Hematopoietic multipotent progenitor cell (in vitro differentiated cells): ENCODE data around the gene PSMB2. TPM values are rescaled to one million over a fixed set of nuclear protein-coding genes. Genes with fewer than 3 reads are reported as not detected.

ENCODE experiments used
- DNase-seq, 3 donors: peaks; one replicate each; pipeline ENCODE4 v3.0.0-alpha.2; 2011 to 2015; ENCODE audit warnings: low read depth in 2 of 3, low spot score in 2 of 3
- total RNA-seq: library from RNA; depleted of rRNA; stranded (reverse); fragments of >200 nt; gene quantifications from one replicate; pipeline ENCODE4 v1.2.3, GENCODE V29; 2012

The PSMB2 gene
- total RNA-seq, 1 donor, result 14.3 TPM

DNA sequence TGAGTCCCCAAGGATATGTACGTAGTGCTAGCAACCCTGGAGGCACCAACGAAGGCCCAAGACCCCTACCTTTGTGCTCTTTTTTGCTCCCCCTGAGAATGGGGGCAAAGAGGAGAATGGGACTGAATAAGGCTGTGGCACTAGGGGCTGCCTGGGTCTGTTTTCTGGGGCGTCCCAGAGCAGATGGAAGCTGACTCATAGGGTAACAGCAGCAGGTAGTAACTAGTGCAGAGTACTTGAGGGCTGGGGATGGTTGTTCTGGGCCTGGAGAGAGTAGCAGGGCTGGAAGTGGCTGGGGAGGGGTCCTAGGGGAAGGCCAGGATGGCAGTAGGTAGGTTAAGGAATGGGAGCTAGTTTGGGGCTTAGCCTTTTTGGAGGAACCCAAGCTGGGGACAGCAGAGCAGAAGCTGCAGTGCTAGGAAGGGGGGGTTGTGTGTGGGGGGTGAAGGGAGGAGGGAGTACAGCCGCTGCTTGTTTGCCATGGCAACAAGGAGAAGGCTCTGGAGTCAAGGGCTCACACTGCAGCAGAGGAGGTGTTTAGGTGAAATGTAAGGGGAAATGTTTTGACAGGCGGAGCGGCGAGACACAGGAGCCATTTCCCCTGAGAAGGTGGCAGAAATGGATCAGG, 81.9 kb downstream of the PSMB2 start:
- peak in 1 of 3 donors; percentile 35 for DNase-seq

DNA sequence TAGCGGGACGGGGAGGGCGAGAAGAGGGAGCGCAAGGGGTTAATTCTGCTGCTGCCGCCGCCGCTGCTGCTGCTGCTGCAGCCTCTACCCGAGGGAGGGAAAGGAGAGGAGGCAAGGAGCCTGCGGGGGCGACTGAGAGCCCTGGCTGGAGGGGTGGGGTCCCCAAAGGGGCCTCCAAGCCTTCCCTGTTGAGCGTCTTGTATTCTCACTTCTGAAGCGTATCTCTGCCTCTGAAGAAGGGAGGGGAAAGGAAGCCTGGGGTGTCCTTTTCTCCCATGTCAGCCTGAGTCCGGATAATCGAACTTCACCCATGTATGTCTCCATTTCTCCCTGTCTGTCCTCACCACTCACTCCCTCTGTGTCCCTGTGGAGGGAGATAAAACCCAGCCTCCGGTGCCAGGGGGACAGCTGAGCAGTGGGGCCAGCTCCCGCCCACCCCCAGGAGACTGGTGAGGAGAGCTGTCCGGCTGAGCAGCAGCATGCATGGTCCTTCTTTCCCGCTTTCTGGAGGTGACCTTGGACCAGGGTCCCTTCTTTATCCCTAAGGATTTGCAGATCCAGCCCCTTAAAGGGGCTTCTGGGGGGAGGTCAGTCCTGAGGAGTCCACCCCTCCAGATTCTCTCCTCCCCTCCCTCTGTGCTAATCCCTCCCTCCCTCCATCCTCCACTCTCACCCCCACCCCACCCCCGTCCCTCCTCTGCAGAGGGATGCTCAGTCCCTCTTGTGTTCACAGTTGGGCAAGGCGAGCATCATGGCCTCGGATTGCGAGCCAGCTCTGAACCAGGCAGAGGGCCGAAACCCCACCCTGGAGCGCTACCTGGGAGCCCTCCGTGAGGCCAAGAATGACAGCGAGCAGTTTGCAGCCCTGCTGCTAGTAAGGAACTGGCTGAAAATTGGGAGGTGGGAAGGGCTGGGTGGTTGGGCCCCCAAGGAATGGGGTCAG, 82.7 kb downstream of the PSMB2 start:
- peak in 1 of 3 donors; percentile 36 for DNase-seq

DNA sequence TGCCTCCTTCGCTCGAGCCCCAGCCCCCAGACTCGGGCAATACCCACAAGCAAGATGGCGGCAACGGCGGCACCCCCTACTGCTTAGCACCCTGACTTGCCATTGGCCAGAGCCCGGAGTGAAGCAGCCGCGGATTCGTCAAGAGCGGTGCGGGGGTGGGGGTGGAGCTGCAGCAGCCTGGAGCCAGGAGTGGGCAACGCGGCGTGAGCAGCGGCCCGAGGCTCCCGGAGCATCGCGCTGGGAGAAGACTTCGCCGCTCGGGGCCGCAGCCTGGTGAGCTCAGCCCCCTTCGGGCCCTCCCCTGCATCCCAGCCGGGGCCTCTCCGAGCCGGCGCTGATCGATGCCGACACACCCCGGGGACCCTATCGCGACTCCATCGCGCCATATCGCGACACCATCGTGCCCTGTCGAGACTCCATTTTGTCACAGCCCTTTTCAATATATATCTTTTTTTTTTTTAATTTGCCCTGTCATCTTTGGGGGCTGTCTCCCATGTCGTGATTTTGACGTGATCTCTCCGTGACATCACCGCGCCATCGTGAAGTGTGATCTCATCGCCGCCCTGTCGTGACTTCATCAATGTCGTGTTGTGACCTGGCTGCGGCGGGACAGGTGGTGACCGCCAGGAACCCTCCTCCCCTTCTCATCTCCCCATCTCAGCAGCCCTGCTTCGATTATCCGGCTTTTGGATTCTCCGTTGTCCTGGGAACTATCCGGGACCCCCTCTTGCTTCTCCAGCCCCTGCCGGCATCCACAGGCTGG, 83.5 kb downstream of the PSMB2 start, which contains the start of gene NCDN:
NCDN (plus strand) TSS at position 189 of the 763 bp plus-strand sequence; CDS start at position 581, 392 bp downstream.
- peak; percentile 91 to 98 (median 97) for DNase-seq

DNA sequence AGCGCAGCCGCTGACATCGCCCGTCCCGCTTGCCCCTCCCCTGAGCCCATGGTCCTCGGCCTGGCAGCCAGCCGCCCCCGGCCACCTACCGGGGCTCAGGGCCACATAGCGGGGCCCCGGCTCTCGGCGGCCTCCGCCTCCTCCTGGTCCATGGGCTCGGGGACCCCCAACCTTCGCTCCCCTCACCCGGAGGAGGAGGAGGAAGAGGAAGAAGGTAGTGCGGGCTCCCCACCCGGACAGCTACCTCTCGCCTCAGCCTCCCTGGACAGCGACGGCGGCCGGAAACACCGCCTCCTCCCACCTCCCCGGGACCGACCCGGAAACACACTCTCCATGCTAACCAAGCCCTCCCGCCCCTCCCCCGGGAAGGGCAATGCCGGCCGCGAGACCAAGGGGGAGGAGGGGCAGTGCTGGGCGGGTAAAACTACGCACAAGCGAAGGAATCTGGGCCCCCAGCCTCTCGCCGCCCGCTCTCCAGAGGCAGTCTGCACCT, 84.2 kb downstream of the PSMB2 start, which contains the start of gene KIAA0319L:
KIAA0319L (minus strand) TSS at position 286 of the 493 bp plus-strand sequence. CDS start 2,912 bp downstream, outside the sequence.
- no peak for DNase-seq

DNA sequence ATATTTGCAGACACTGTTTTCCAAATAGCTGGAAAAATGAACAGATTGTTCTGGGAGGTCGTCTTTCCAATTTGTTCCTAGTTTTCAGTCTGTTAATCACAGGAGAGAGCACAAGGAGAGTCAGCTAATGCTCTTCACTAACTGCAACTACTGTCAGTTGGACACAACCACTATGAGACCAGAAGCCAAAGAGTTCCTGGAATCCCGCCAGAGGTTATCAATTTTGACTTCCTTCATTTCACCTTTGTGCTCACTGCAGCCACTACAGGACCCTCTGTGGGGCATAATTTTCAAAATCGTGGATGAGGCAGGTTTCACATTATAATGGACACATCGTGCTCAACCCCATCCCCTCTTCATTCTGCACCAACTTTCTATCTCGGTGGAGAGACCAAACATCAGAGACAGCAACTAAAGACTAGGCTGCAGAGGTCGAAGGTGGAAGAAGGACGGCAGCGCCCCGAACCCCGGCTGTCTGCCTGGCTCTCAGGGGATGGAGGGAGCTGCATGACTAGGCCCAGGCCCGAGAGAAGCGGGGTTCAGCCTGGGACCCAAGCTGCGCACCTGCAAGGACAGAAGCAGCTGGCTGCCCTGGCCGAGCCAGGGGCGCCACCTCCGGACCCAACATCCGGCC, 84.7 kb downstream of the PSMB2 start:
- no peak for DNase-seq

DNA sequence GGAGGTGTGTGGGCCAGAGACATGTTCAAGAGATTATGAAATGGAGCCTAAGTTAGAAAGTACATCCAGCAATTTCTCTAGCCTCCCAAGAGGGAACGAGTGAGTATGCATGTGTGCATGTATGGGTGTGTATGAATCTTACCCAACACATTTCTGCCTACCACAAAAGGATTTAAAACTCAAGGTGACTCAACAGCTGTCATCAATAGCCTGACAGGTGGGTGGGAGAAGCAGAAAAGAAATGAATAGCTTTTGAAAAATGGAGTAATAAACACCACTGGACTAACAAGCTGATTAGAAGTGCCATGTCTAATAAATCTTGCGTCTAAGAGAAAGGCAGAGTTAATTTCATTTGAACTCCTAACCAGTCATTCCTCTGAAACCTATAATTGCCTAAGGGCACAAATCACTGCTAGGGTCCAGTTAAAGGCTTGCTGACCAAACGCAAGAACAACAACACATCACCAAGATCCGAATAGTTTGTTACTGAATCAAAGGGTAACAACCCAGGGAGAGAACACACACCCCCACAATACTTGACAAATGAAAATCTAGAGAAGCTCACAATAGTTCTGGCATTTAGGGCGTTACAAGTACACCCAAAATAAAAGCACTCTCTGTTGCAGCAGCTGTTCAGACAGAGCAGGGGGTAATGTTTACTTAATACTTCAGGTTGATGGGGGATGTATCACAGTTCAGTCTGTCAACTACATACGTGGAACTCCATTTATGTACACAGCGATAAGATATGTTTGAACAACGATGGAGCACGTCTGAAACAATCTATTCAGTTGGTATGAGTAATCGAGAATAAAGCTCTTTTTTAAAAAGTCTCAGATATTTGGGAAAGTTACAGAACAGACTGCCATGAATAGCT, 85.5 kb downstream of the PSMB2 start:
- DNase-seq, result no peak

DNA sequence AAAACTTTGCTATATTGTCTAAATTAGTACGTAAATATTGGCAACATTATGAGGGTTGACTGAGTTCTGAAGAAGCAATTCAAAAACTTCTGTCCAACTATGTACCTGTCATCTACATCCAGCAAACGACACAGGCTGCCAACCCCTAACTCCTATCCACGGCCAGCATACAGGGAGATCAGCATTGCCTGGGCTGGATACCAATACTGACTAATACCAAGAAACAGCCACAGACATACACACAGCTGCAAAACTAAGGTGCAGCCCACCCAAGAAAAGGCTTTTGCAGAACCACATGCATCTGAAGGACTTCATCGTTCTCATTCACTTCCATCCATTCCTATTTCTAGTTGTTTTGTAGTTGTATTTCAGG, 86.1 kb downstream of the PSMB2 start:
- DNase-seq, result no peak

DNA sequence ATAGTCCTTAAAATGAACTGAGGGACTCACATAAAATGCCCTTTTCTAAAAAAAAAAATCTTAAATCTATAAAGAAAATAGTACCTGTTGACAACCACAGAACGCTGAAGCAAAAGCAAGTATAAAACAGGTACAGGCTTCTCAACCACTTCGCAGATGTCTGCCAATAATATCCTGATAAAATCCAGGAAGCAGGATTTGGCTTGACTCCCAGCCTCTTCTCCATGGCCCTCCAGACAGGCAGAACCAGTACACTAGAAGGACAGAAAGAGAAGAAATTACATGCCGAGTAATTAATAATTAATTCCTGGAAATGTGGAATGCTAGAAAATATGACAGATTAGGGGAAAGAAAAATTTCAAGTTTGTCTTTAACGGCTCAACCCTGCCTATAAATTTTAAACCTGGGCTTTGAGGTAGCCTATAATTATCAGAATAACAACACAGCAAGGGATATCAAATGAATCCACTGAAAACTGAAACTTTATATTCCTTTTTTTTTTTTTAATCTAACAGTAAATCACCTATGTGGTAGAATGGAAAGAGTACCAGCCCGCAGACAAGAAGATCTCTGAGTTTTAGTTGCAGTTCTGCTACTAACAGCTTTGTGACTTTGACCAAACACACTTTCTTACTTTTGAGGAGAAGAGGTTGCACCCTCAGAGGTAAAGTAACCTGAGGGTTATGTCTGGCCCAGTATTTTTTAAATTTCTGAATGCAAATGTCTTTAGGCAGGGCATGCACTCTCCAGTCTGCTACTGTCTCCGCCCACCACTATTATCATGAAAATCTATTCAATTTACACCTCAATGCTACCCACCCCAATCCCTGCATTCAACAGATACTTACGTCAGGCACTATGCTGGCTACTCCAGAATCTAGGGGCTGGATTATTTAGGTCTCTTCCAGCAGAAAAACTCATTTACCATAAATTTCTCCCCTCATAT, 86.8 kb downstream of the PSMB2 start:
- no peak for DNase-seq

DNA sequence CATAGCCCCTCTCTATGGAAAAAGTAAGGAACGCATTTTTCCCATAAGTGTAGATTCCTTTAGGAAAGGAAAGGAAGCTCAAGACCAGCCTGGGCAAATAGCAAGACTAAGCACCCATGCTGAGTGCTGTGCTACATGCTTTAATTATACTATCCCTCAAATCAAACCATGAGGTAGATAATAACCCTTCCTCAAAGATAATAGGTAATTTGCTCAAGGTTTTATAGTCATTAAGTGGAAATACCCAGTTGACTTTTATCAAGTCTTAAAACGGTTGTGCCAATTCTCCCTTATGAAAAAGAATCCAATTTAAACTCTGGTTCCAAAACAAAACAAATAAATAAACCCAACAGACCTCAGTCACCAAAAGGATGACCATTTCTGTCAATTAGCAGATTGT, 87.5 kb downstream of the PSMB2 start:
- DNase-seq, result no peak

Other genes starting within 250 kb of the PSMB2 start
- gene KIAA0319L, start 84.1 kb downstream of the PSMB2 start, total RNA-seq, result 42.0 TPM
- 18.6 TPM for gene NCDN, start 83.7 kb downstream of the PSMB2 start, total RNA-seq
- gene TFAP2E, start 68.2 kb downstream of the PSMB2 start, total RNA-seq, result 1.3 TPM
- 35.3 TPM for gene C1orf216, start 77.4 kb upstream of the PSMB2 start, total RNA-seq
- 2.2 TPM for gene CLSPN, start 128.5 kb upstream of the PSMB2 start, total RNA-seq
- gene AGO4, start 166.5 kb upstream of the PSMB2 start, total RNA-seq, result 53.9 TPM
- 39.3 TPM for gene AGO1, start 241.7 kb upstream of the PSMB2 start, total RNA-seq